GM21360 (cell line): ENCODE results near the gene OR2AE1.
"Not testable (repeated sequence)": the region's sequence is repeated elsewhere in the genome, so short reads cannot be mapped to it uniquely, and the experiment has no call there.

Experiments used
- ATAC-seq: cut with Tn5 transposase; IDR thresholded peaks from one replicate; pipeline ENCODE4 v1.9.1; 2021; ENCODE audit warnings: mild to moderate bottlenecking, moderate library complexity; ENCODE audit not compliant: unreplicated experiment

The OR2AE1 gene

DNA sequence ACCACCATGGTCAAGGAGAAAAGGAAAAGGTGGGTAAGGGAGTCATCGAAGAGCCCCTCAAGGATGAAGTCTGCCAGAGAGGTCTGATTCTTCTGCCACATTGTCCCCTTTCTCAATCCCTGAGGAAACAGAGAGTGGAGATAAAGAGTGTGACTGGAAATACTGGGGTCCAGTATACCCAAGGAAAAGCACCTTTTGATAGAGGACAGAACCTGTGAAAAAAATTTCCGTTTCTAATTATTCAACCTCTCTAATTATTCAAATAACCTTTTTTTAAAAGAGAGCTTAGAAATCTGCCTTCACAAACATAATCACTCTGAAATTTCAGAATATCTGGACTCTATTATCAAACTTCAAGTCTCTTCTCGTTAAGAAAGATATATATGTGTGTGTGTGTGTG is at the start of gene OR2AE1:
TSS of gene OR2AE1 (minus strand) at position 101 of the 400 bp plus-strand sequence. CDS start at position 101, 0 bp downstream.
- no peak for ATAC-seq

- no peak for ATAC-seq
Observed at GRCh38 chr7:99926321-99926720, 49.5 kb upstream of the OR2AE1 start.

DNA sequence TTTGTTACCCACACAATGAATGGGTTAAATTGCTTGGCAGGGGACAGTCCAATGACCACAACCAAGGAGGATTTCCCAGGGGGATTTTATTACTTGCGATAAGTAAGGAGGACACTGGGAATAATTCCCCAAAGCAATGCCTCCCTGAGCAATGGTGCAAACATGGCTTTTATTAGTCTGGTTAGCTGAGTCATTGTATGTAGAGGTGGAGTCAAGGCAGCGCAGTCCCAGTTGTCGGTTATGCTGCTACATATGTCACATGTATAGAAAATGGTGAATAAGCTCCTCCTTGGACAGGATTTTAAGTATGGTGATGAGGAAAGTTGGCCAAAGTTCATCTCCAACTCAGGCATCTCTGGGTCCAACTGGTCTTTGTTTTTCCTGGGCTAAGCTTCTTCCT is 46.4 kb upstream of the OR2AE1 start:
- ATAC-seq: no peak

DNA sequence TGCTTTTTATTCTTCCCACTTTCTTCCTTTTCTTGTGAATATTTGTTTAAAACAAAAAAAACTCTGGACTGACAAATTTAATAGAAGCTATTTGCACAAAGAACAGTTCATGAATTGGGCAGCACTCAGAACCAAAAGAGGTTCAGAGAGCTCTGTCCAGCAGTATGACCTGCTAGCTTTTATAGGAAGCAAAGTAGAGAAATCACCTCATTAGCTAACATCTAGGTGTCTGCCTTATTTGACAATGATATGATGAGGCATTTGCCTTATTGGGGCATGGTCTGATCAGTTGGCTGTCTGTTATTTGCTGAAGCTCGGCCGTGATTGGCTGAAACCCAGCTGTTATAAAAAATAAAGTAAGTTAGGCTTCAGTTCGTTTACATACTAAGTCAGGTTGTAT is 43.3 kb upstream of the OR2AE1 start:
- ATAC-seq: no peak

DNA sequence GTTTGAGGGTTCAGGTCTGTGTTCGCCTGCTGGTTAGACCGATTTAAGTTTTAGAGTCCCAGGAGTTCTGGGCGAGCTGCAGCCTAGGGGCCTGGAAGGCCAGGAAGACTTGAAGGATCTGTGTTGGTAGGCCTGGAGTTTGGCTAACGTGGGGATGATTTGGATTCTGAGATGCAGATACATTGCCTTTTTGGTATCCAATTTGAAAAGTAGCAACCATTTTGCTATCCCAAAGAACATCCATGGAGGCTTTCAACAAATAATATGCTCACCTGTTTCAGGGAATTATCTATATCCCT is 42.9 kb upstream of the OR2AE1 start:
- no peak for ATAC-seq

- ATAC-seq: peak; percentile 75
Observed at GRCh38 chr7:99918959-99919813, 42.4 kb upstream of the OR2AE1 start, which contains the start of gene TRIM4. TSS of gene TRIM4 (minus strand) at chr7:99919530. CDS start at chr7:99919401, 129 bp downstream.

DNA sequence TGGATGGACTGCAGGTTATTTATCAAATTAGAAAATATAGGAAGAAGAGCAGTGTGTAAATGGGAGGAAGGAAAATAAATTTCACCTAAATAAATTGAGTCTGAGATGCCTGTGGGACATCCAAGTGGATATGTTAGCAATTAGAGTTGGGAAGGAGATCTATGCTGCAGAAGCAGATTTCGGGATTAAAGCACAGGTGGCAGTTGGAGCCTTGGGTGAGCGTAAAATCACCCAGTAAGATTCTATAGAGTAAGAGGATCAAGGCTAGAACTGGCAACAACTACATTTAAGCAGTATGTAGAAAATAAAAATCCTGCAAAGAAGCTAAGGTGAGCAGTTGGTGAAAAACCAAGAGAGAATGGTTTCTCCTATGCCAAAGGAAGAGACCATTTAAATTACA is 34.1 kb upstream of the OR2AE1 start:
- no peak for ATAC-seq

DNA sequence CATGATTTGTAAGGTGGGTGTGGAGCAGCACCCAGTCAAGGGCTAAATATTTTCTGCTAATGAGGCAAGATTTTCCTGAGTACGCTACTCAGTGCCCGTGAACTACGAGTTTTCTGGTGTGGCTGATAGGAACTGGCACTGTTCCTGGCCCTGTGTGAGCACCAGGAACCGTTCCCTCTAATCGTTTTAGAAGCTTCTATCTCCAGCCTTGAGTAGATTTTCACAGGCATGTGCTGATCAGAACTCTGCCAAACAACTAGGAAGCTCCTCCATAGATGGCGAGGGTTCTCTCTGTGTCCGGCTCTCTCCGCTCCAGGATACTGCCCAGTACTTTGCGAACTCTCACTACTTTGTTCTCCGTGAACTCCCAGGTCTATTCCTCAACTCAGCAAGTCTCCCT is 24.7 kb upstream of the OR2AE1 start:
- ATAC-seq: no peak

GRCh38 chr7:99899830-99900519 is 23.1 kb upstream of the OR2AE1 start:
- ATAC-seq: no peak

DNA sequence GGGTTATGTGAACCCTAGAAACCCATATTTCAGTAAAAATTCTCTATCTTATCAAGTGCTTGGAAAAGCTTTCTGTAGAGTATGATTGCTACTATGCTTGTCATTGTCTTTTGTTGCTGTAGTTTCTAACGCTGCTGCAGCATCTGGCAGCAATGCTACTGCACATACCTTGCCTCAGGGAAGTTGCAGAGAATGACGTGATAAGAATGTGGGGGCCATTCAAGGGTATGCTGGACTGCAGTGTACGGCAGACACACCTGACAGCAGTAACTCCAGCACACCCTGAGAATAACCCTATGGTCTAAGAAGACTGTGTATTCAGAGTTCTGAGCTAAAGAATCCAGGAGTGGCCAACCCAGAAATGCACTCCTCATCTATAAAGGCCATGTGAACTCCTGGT is 22.0 kb upstream of the OR2AE1 start:
- ATAC-seq: no peak

- no peak for ATAC-seq
Observed at GRCh38 chr7:99898023-99898357, 21.2 kb upstream of the OR2AE1 start.

- ATAC-seq: no peak
Observed at GRCh38 chr7:99897322-99898022, 20.6 kb upstream of the OR2AE1 start.

GRCh38 chr7:99894738-99895137 is 17.9 kb upstream of the OR2AE1 start:
- no peak for ATAC-seq

DNA sequence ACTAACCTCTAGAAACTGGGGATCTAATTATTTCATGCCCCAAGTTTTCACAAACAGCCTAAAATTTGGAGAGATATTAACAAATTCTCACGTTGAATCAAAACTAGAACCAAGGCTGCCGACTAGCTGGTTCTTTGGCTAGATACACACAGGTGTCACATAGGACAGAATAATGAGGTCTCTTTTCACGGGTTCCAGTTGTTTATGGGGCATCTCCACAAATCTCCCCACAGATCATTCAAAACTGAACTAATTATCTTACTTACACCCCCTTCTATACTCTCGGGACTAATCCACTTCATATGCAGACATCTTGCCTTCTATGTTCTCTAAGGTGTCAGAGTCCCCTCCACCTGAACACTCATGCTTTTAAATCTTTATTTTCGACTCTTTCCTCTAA is 16.4 kb upstream of the OR2AE1 start:
- ATAC-seq: no peak

DNA sequence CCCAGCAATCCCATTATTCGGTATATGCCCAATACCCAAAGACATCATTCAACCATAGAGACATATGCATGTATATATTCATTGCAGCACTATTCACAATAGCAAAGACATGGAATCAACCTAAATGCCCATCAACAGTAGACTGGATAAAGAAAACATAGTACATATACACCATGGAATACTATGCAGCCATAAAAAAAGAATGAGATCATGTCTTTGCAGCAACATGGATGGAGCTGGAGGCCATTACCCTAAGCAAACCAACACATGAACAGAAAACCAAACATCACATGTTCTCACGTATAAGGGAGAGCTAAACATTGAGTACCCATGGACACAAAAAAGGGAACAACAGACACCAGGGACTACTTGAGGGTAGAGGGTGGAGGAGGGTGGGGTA is 13.5 kb upstream of the OR2AE1 start:
- not testable (repeated sequence) for ATAC-seq

GRCh38 chr7:99888366-99888765 is 11.5 kb upstream of the OR2AE1 start:
- not testable (repeated sequence) for ATAC-seq

DNA sequence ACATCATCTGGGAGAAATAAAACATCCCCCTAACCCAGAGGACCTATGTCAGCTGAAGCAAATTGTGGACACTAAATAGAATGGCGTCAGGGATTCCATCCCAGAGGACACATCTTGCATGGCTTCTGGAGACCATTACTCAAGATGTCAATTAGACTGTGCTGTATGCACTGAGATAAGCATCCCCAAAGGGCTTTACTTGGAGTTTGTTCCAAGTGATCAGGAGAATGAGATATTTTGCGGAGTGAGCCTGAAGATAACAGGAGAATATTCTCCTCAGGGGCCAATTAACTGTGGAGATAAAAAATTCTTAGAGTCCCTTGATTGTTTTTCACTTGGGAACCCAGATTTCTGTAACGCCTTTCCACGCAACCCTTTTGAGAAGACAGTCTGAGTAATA is 4.5 kb upstream of the OR2AE1 start:
- ATAC-seq: no peak

DNA sequence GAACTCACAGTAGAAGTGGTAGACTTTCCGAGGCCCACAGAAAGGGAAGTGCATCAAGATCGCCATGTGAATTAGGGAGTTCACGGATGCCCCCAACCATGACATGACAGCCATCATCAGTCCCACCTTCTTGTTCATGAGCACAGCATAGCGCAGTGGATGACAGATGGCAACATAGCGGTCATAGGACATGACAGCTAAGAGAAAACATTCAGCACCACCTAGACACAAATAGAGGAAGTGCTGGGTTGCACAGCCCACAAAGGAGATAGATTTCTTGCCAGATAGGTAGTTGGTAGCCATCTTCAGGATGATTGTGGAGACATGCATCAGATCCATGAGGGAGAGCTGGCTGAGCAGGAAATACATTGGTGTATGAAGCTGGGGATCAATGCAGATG is 342 bp downstream of the OR2AE1 start:
- ATAC-seq: no peak

DNA sequence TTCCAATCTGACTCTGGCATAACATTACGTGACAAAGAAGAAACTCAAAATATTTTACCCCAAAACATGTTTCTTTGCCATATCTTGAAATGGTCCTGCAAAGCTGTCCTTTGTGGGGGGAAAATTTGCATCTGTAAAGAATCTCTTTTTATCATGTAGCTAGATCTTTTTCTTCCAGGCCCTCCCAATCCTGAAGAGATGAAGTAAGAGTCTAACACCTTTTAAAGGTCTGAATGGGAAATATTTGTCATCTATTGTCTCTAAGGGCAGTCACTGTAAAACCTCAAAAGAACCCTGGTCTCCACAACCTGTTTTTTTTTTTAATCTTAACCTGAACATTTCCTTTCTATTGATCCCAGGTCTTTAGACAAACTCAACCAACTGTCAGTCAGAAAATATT is 8.6 kb downstream of the OR2AE1 start:
- ATAC-seq: no peak

- ATAC-seq: not testable (repeated sequence)
Observed at GRCh38 chr7:99867477-99867876, 9.4 kb downstream of the OR2AE1 start.

DNA sequence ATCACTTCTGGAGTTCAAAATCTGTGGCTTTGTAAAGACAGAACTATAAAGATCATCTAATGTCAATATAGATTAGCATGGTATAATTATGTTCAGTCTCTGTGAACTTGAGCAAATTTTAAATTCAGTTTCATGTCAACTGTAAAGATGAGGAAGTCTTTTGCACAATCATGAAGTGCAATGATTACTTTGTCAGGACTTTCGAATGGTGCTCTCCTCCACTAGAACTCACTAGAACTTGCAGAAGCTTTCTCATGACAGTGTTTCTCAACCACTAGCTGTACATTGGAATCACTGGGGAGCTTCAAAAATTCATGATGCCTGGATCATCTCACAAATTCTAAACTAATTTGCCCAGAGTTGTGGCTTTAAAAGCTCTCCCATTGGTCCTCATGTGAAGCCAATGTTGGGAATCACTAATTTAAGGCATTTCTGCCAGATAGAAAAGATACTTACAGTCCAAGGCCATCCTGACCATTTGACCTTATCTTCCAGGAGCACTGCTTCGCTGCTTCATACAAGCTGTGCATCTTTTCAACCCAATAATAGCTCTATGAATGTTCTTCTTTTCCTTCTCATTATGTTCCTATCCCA is 12.9 kb downstream of the OR2AE1 start:
- ATAC-seq: no peak
